ENCODE results near the gene WDR75.

WDR75 gene

DNA sequence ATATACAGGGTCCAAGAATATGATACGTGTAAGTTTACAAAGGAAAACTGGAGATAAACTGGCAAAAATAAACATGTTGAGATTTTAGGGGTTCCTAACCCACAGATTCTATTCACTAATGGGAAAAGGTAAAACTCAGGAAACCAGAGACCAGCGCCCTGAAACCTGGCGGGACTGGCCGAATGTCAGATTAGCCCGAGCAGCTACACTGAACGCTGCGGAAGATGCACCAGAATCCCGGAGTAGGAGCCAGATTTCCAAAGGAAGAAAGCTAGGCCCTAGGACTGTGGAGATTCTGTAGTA, 679 bp upstream of the WDR75 start:
- Histone ChIP-seq H3K4me3 (ENCODE audit: low read depth, low read length) (peak overlapping the region; percentile 99), H3K27ac (ENCODE audit: low read depth, low read length) (peak overlapping the region; percentile 89), H3K27me3 (ENCODE audit: control insufficient read depth, insufficient read depth, low read length) (no peaks in the 10 kb centered on the region), H3K36me3 (ENCODE audit: control insufficient read depth, insufficient read depth, low read length) (peaks cover 23% of the 10 kb centered on the region; the same call in 1 of the 2 replicates), H3K9ac (ENCODE audit: low read depth, low read length) (peak overlapping the region; percentile 95), H3K4me1 (ENCODE audit: control insufficient read depth, insufficient read depth, low read length) (no peaks in the 10 kb centered on the region; the same call in 1 of the 2 replicates), H3K9me3 (ENCODE audit: control insufficient read depth, insufficient read depth, low read length) (no peaks in the 10 kb centered on the region)

GRCh38 chr2:189441709-189442074, 418 bp downstream of the WDR75 start:
- H3K27ac ChIP-seq (ENCODE audit: low read depth, low read length): peak overlapping the region; percentile 89
- peak overlapping the region; percentile 95 for H3K9ac ChIP-seq (ENCODE audit: low read depth, low read length)
- peak overlapping the region; percentile 99 for H3K4me3 ChIP-seq (ENCODE audit: low read depth, low read length)
- peaks cover 33% of the 10 kb centered on the region for H3K36me3 ChIP-seq (ENCODE audit: control insufficient read depth, insufficient read depth, low read length)
- H3K9me3 ChIP-seq (ENCODE audit: control insufficient read depth, insufficient read depth, low read length): no peaks in the 10 kb centered on the region
- no peaks in the 10 kb centered on the region for H3K27me3 ChIP-seq (ENCODE audit: control insufficient read depth, insufficient read depth, low read length)
- H3K4me1 ChIP-seq (ENCODE audit: control insufficient read depth, insufficient read depth, low read length): no peaks in the 10 kb centered on the region; the same call in 1 of the 2 replicates

GRCh38 chr2:189442468-189442867, 1.2 kb downstream of the WDR75 start:
- Histone ChIP-seq H3K4me3 (ENCODE audit: low read depth, low read length) (peak overlapping the region; percentile 99), H3K36me3 (ENCODE audit: control insufficient read depth, insufficient read depth, low read length) (peaks cover 38% of the 10 kb centered on the region), H3K9me3 (ENCODE audit: control insufficient read depth, insufficient read depth, low read length) (no peaks in the 10 kb centered on the region), H3K9ac (ENCODE audit: low read depth, low read length) (no peak overlapping the region; the same call in 1 of the 2 replicates), H3K4me1 (ENCODE audit: control insufficient read depth, insufficient read depth, low read length) (no peaks in the 10 kb centered on the region; the same call in 1 of the 2 replicates), H3K27me3 (ENCODE audit: control insufficient read depth, insufficient read depth, low read length) (no peaks in the 10 kb centered on the region), H3K27ac (ENCODE audit: low read depth, low read length) (no peak overlapping the region)

DNA sequence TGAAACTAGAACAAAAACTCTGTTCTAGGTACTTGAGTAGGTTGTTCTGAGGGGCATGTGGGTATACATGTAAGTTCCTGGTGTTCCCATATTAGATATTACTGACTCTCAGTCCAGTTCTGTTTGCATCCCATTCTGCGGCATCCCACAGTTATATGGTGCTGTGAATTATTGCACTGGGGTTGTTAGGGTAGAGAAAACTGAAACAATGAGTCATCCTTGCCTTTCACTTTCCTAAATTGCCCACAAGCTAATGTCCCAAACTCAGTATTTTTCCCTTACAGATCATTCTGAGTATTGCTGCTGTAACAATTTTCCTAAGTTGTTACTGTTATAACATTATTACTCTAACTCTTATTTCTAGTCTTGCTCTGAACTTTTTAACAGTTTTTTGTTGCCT, 3.0 kb downstream of the WDR75 start:
- no peak overlapping the region for H3K27ac ChIP-seq (ENCODE audit: low read depth, low read length)
- no peak overlapping the region for H3K9ac ChIP-seq (ENCODE audit: low read depth, low read length)
- no peaks in the 10 kb centered on the region for H3K9me3 ChIP-seq (ENCODE audit: control insufficient read depth, insufficient read depth, low read length)
- H3K36me3 ChIP-seq (ENCODE audit: control insufficient read depth, insufficient read depth, low read length): peaks cover 57% of the 10 kb centered on the region
- no peaks in the 10 kb centered on the region for H3K27me3 ChIP-seq (ENCODE audit: control insufficient read depth, insufficient read depth, low read length)
- H3K4me1 ChIP-seq (ENCODE audit: control insufficient read depth, insufficient read depth, low read length): no peaks in the 10 kb centered on the region; the same call in 1 of the 2 replicates
- no peak overlapping the region for H3K4me3 ChIP-seq (ENCODE audit: low read depth, low read length)

DNA sequence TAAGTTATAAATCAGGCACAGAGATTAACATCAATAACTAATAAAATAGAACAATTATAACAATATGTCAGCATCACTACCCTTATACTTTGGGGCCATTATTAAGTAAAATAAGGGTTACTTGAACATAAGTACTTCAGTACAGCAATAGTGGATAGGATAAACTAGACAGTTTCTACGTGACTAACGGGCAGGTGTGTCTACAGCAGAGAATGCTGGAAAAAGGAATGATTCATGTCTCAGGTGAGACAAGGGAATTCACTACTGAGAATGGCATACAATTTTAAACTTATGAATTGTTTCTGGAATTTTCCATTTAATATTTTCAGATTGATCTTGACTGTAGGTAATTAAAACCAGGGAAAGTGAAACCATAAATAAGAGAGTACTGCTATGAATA, 5.5 kb downstream of the WDR75 start:
- Histone ChIP-seq H3K9me3 (ENCODE audit: control insufficient read depth, insufficient read depth, low read length) (no peaks in the 10 kb centered on the region), H3K27me3 (ENCODE audit: control insufficient read depth, insufficient read depth, low read length) (no peaks in the 10 kb centered on the region), H3K9ac (ENCODE audit: low read depth, low read length) (no peak overlapping the region), H3K27ac (ENCODE audit: low read depth, low read length) (no peak overlapping the region), H3K4me3 (ENCODE audit: low read depth, low read length) (no peak overlapping the region), H3K4me1 (ENCODE audit: control insufficient read depth, insufficient read depth, low read length) (no peaks in the 10 kb centered on the region; the same call in 1 of the 2 replicates), H3K36me3 (ENCODE audit: control insufficient read depth, insufficient read depth, low read length) (peaks cover 82% of the 10 kb centered on the region)

GRCh38 chr2:189454009-189454408, 12.7 kb downstream of the WDR75 start:
- H3K27me3 ChIP-seq (ENCODE audit: control insufficient read depth, insufficient read depth, low read length): no peaks in the 10 kb centered on the region
- H3K36me3 ChIP-seq (ENCODE audit: control insufficient read depth, insufficient read depth, low read length): peaks cover 97% of the 10 kb centered on the region
- H3K4me1 ChIP-seq (ENCODE audit: control insufficient read depth, insufficient read depth, low read length): no peaks in the 10 kb centered on the region
- H3K27ac ChIP-seq (ENCODE audit: low read depth, low read length): no peak overlapping the region
- H3K9ac ChIP-seq (ENCODE audit: low read depth, low read length): no peak overlapping the region
- H3K9me3 ChIP-seq (ENCODE audit: control insufficient read depth, insufficient read depth, low read length): no peaks in the 10 kb centered on the region
- H3K4me3 ChIP-seq (ENCODE audit: low read depth, low read length): no peak overlapping the region

DNA sequence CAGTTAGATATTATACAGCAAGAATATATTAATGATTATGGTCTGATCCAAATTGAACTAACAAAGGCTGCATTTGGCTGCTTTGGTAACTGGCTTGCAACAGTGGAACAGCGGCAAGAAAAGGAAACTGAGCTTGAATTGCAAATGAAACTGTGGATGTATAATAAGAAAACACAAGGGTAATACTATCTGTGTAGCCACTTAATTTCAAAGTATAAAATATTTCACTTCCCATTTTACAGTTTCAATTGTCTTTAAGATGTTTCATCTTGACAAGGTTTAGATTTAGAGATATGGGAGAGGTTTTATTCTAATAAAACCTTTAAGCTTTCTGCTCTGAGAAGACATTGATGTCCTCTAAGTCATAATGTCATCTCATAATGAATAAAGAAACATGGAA, 23.8 kb downstream of the WDR75 start:
- H3K36me3 ChIP-seq (ENCODE audit: control insufficient read depth, insufficient read depth, low read length): peaks cover 100% of the 10 kb centered on the region
- no peak overlapping the region for H3K9ac ChIP-seq (ENCODE audit: low read depth, low read length)
- no peaks in the 10 kb centered on the region for H3K4me1 ChIP-seq (ENCODE audit: control insufficient read depth, insufficient read depth, low read length)
- no peaks in the 10 kb centered on the region for H3K9me3 ChIP-seq (ENCODE audit: control insufficient read depth, insufficient read depth, low read length)
- no peak overlapping the region for H3K4me3 ChIP-seq (ENCODE audit: low read depth, low read length)
- no peaks in the 10 kb centered on the region for H3K27me3 ChIP-seq (ENCODE audit: control insufficient read depth, insufficient read depth, low read length)
- no peak overlapping the region for H3K27ac ChIP-seq (ENCODE audit: low read depth, low read length)

GRCh38 chr2:189465478-189465877, 24.2 kb downstream of the WDR75 start:
- no peaks in the 10 kb centered on the region for H3K9me3 ChIP-seq (ENCODE audit: control insufficient read depth, insufficient read depth, low read length)
- no peak overlapping the region for H3K4me3 ChIP-seq (ENCODE audit: low read depth, low read length)
- H3K4me1 ChIP-seq (ENCODE audit: control insufficient read depth, insufficient read depth, low read length): no peaks in the 10 kb centered on the region
- no peak overlapping the region for H3K27ac ChIP-seq (ENCODE audit: low read depth, low read length)
- H3K27me3 ChIP-seq (ENCODE audit: control insufficient read depth, insufficient read depth, low read length): no peaks in the 10 kb centered on the region
- no peak overlapping the region for H3K9ac ChIP-seq (ENCODE audit: low read depth, low read length)
- peaks cover 100% of the 10 kb centered on the region for H3K36me3 ChIP-seq (ENCODE audit: control insufficient read depth, insufficient read depth, low read length)

- Histone ChIP-seq H3K36me3 (ENCODE audit: control insufficient read depth, insufficient read depth, low read length) (peaks cover 100% of the 10 kb centered on the region), H3K4me1 (ENCODE audit: control insufficient read depth, insufficient read depth, low read length) (no peaks in the 10 kb centered on the region), H3K9me3 (ENCODE audit: control insufficient read depth, insufficient read depth, low read length) (no peaks in the 10 kb centered on the region), H3K9ac (ENCODE audit: low read depth, low read length) (no peak overlapping the region), H3K4me3 (ENCODE audit: low read depth, low read length) (no peak overlapping the region), H3K27me3 (ENCODE audit: control insufficient read depth, insufficient read depth, low read length) (no peaks in the 10 kb centered on the region), H3K27ac (ENCODE audit: low read depth, low read length) (no peak overlapping the region)
Observed at GRCh38 chr2:189466046-189466445, 24.8 kb downstream of the WDR75 start.

- Histone ChIP-seq H3K9ac (ENCODE audit: low read depth, low read length) (no peak overlapping the region), H3K36me3 (ENCODE audit: control insufficient read depth, insufficient read depth, low read length) (peaks cover 100% of the 10 kb centered on the region), H3K4me1 (ENCODE audit: control insufficient read depth, insufficient read depth, low read length) (no peaks in the 10 kb centered on the region), H3K4me3 (ENCODE audit: low read depth, low read length) (no peak overlapping the region), H3K9me3 (ENCODE audit: control insufficient read depth, insufficient read depth, low read length) (no peaks in the 10 kb centered on the region), H3K27me3 (ENCODE audit: control insufficient read depth, insufficient read depth, low read length) (no peaks in the 10 kb centered on the region), H3K27ac (ENCODE audit: low read depth, low read length) (no peak overlapping the region)
Observed at GRCh38 chr2:189466656-189467055, 25.4 kb downstream of the WDR75 start.

DNA sequence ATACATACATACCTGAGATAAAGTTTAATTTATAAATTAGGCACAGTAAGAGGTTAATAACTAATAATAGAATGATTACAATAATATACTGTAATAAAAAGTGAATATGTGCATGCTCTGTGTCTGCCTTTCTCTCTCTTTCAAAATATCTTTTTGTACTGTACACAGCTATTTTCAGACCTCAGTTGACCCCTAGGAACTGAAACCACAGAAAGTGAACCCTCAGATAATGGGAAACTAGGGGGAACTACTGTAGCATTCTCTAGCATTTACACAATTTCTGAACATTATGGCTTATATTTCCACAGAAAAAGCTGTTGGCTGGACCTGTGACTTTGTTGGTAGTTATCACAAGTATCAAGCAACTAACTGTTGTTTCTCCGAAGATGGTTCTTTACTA, 25.9 kb downstream of the WDR75 start:
- H3K36me3 ChIP-seq (ENCODE audit: control insufficient read depth, insufficient read depth, low read length): peaks cover 100% of the 10 kb centered on the region
- no peak overlapping the region for H3K4me3 ChIP-seq (ENCODE audit: low read depth, low read length)
- no peaks in the 10 kb centered on the region for H3K4me1 ChIP-seq (ENCODE audit: control insufficient read depth, insufficient read depth, low read length)
- H3K9me3 ChIP-seq (ENCODE audit: control insufficient read depth, insufficient read depth, low read length): no peaks in the 10 kb centered on the region
- H3K9ac ChIP-seq (ENCODE audit: low read depth, low read length): no peak overlapping the region
- H3K27me3 ChIP-seq (ENCODE audit: control insufficient read depth, insufficient read depth, low read length): no peaks in the 10 kb centered on the region
- H3K27ac ChIP-seq (ENCODE audit: low read depth, low read length): no peak overlapping the region

DNA sequence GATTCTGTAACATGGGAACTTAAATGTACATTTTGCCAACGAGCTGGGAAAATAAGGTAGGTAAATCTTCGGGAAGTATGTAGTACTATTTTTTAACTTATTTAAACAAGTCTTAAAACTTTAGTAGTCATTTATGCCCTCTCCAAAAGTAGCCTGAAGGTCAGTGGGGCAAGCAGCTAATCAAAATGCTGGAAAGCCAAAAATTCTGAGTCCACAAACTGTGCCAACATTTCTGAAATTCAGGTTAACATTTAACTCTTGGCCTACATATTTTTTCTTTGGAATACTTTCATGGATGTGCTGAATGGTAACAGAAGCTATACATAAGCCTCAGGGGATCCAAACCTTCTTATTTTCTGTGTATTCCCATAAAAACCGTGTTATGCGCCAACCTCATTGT, 26.3 kb downstream of the WDR75 start:
- Histone ChIP-seq H3K27ac (ENCODE audit: low read depth, low read length) (no peak overlapping the region), H3K4me3 (ENCODE audit: low read depth, low read length) (no peak overlapping the region), H3K9me3 (ENCODE audit: control insufficient read depth, insufficient read depth, low read length) (no peaks in the 10 kb centered on the region), H3K4me1 (ENCODE audit: control insufficient read depth, insufficient read depth, low read length) (no peaks in the 10 kb centered on the region), H3K27me3 (ENCODE audit: control insufficient read depth, insufficient read depth, low read length) (no peaks in the 10 kb centered on the region), H3K9ac (ENCODE audit: low read depth, low read length) (no peak overlapping the region), H3K36me3 (ENCODE audit: control insufficient read depth, insufficient read depth, low read length) (peaks cover 100% of the 10 kb centered on the region)
